Uterus (tissue), 2 donors: ENCODE measurements around the gene SPATA24.

Source experiments
- CTCF ChIP-seq, 4 experiments: fragments of 200-600 bp in 2 of 4; fragments of 450-650 bp in 2 of 4; sonication (generic) in 2 of 4; IDR thresholded peaks; one replicate each; pipeline ENCODE4 v1.5.1; 2016 to 2019; ENCODE audit warnings: antibody characterized with exemption in 4 of 4, mild to moderate bottlenecking in 2 of 4, moderate library complexity in 1 of 4
- POLR2A ChIP-seq, 2 donors: fragments of 450-650 bp; IDR thresholded peaks; one replicate each; pipeline ENCODE4 v1.6.1; 2016; ENCODE audit warnings: antibody characterized with exemption in 2 of 2, mild to moderate bottlenecking in 1 of 2, moderate library complexity in 1 of 2

- TF ChIP-seq POLR2A (IDR thresholded peaks at IDR 0.05) (no peak), CTCF (IDR thresholded peaks at IDR 0.05) (no peak)
Measured at GRCh38 chr5:139364466-139364865, 39.4 kb downstream of the SPATA24 start.
